Heart left ventricle (tissue), 13 donors: ENCODE measurements around the gene ENSA.

Experiments used
- CTCF ChIP-seq, 12 donors: fragments of 200-600 bp; sonication (generic) in 4 of 12; IDR thresholded peaks; one replicate each; pipeline versions ENCODE4 v1.5.0 to v1.8.0; 2018 to 2022; ENCODE audit warnings: antibody characterized with exemption in 12 of 12, mild to moderate bottlenecking in 5 of 12
- POLR2A ChIP-seq, 2 donors: fragments of 450-650 bp; IDR thresholded peaks; one replicate each; pipeline ENCODE4 v1.6.1; 2017; ENCODE audit warnings: antibody characterized with exemption in 2 of 2, mild to moderate bottlenecking in 2 of 2, moderate library complexity in 2 of 2
- donor health status: ischemic (EF 13 %, LVEDD 7.1; RV severe dilation, severe dysfunction).
- donor health status: DM: no; HTN: yes; CAD: no.
- donor health status: DM: no; HTN: no; CAD: no.
- donor health status: ischemic (EF 25% LVEDD 6.9; RV normal size, moderate dysfunction).
- donor health status: ischemic (EF 25% LVEDD 5.7; RV mildly dilated, moderate dysfunction).
- donor health status: ischemic (EF 35%, LVEDD 5.7; RV mildly dilated, moderate dysfunction).
- donor health status: nonischemic (EF 11% LVEDD 7.7; RV severe dilation, severe dysfunction).
- donor health status: DM: yes; HTN: yes; CAD: no.
- donor health status: PGD.
- donor health status: ischemic (EF 29% LVEDD 5.4; RV normal size, mild dysfunction).
- donor health status: nonischemic (EF 23%, LVEDD 6.1; RV moderate dilation, normal function).

- no peak for TF ChIP-seq CTCF (IDR thresholded peaks at IDR 0.05)
- TF ChIP-seq POLR2A (IDR thresholded peaks at IDR 0.05) = peak in 1 of 2 donors; percentile 32
These were observed 16.1 kb downstream of the ENSA start for GRCh38 chr1:150613061-150613920.
